H1 (cell line): ENCODE data around the gene SETD9. TPM values are rescaled to one million over a fixed set of nuclear protein-coding genes. Genes with fewer than 3 reads are reported as not detected.

Source experiments
- GTF2F1 ChIP-seq: IDR thresholded peaks from 2 replicates; pipeline ENCODE4 v1.6.1; 2012; ENCODE audit warnings: low read depth, low read length, improper control_type of control experiment, borderline replicate concordance
- KDM1A ChIP-seq: fragments of 200-600, 300-600 bp; sonication (generic); IDR thresholded peaks from 2 replicates; pipeline ENCODE4 v1.7.1; 2016; ENCODE audit warnings: mild to moderate bottlenecking, low read length, borderline replicate concordance
- POU5F1 ChIP-seq: IDR thresholded peaks from 2 replicates; pipeline ENCODE4 v1.6.1; 2011; ENCODE audit warnings: low read depth, mild to moderate bottlenecking, low read length, moderate library complexity
- SP4 ChIP-seq: IDR thresholded peaks from 2 replicates; pipeline ENCODE4 v1.6.1; 2012; ENCODE audit warnings: low read length, inconsistent platforms
- polyA plus RNA-seq, 7 experiments: library from polyadenylated mRNA; depleted of rRNA in 3 of 7; stranded (reverse) in 5 of 7; unstranded in 2 of 7; fragments of >200 nt in 5 of 7; fragments of 200-250 nt in 2 of 7; gene quantifications; 1 replicate in 5 of 7; 2 replicates in 1 of 7; 4 replicates in 1 of 7; pipeline versions ENCODE4 v1.2.1 to v1.2.3, GENCODE V29; 2011 to 2013; ENCODE audit warnings: missing spikeins in 2 of 7, mixed read lengths in 2 of 7
- total RNA-seq: library from RNA; stranded (reverse); fragmentation: NEBNext Ultra II Directional; extraction: Animal tissue kit (Norgen Biotek cat#: 25700); gene quantifications from 2 replicates; pipeline ENCODE4 v1.2.1, GENCODE V29; 2021

Gene SETD9
- total and polyA plus RNA-seq, 2 of the 8 experiments (the other 6 are each of a cell fraction or from before 2014, with no cell fraction given): 4.5 to 11.9 TPM

DNA sequence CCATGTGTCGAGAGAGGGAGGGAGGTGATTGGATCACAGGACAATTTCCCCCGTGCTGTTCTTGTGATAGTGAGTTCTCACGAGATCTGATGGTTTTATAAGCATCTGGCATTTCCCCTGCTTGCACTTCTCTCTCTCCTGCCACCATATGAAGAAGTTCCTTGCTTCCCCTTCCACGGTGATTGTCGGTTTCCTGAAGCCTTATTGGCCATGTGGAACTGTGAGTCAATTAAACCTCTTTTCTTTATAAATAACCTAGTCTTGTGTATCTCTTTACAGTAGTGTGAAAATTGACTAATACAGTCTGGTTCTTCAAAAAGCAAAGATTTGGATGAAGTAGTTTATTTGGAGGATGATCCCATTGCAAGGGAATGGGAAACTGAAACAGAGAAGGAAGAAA is 53.9 kb downstream of the SETD9 start (continued):
- no peak for TF ChIP-seq KDM1A
- TF ChIP-seq GTF2F1: no peak
- TF ChIP-seq SP4: no peak
- TF ChIP-seq POU5F1: no peak
